Vein endothelial cell (primary cell): ENCODE data around the gene CREBRF. TPM values are rescaled to one million over a fixed set of nuclear protein-coding genes. Genes with fewer than 3 reads are reported as not detected.
A peak's percentile ranks its signal among the peaks of the same experiment; 100 is the strongest.

ENCODE experiments used
- small RNA-seq: library from RNA; depleted of rRNA; stranded (forward); fragments of <200 nt; gene quantifications from one replicate; pipeline ENCODE3, GENCODE V24; 2012
- total RNA-seq: library from RNA; depleted of rRNA; stranded (reverse); fragments of >200 nt; gene quantifications from 2 replicates; pipeline ENCODE4 v1.2.3, GENCODE V29; 2012

The CREBRF gene, protein sequence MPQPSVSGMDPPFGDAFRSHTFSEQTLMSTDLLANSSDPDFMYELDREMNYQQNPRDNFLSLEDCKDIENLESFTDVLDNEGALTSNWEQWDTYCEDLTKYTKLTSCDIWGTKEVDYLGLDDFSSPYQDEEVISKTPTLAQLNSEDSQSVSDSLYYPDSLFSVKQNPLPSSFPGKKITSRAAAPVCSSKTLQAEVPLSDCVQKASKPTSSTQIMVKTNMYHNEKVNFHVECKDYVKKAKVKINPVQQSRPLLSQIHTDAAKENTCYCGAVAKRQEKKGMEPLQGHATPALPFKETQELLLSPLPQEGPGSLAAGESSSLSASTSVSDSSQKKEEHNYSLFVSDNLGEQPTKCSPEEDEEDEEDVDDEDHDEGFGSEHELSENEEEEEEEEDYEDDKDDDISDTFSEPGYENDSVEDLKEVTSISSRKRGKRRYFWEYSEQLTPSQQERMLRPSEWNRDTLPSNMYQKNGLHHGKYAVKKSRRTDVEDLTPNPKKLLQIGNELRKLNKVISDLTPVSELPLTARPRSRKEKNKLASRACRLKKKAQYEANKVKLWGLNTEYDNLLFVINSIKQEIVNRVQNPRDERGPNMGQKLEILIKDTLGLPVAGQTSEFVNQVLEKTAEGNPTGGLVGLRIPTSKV
- total RNA-seq: 14.0 and 16.4 TPM in 2 replicates

DNA sequence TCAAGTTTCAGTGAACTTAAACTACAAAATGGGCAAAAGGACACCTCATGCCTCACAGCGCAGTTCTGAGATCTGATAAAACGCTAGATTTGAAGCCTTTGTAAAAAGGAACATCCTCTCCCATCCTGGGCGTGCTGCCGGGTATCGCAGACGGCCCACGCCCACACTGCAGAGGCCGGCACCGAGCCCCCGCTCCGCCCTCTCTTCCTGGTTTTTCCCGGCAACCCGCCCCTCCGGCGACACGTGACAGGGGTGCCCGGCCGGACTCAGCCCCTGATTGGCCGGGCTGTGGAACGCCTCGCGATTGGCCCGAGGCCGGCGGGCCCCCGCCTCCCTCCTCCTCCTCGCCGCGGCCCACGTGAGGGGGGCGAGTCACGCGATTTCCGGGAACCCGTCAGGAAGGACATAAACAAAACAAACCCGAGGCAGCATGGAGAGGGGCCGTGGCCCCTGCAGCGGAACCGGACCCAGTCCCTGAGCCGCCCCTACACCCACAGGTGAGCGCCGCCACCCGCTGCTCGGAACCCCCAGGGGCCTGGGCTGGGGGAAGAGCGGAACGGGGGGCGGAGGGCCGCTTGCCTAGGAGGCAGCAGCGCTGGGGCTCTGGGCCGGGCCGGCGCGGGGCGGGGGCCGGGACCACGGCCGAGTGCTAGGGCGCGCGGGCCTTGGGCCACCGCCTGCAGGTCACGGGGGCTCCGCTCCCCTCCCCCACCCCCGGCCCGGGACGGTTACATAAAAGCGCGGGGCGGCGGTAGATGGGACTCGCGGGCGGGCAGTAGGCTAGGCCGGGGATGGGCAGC is at the start of gene CREBRF:
TSS of gene CREBRF (plus strand) at position 370 of the 800 bp plus-strand sequence. CDS start 24,424 bp downstream, outside the sequence.

DNA sequence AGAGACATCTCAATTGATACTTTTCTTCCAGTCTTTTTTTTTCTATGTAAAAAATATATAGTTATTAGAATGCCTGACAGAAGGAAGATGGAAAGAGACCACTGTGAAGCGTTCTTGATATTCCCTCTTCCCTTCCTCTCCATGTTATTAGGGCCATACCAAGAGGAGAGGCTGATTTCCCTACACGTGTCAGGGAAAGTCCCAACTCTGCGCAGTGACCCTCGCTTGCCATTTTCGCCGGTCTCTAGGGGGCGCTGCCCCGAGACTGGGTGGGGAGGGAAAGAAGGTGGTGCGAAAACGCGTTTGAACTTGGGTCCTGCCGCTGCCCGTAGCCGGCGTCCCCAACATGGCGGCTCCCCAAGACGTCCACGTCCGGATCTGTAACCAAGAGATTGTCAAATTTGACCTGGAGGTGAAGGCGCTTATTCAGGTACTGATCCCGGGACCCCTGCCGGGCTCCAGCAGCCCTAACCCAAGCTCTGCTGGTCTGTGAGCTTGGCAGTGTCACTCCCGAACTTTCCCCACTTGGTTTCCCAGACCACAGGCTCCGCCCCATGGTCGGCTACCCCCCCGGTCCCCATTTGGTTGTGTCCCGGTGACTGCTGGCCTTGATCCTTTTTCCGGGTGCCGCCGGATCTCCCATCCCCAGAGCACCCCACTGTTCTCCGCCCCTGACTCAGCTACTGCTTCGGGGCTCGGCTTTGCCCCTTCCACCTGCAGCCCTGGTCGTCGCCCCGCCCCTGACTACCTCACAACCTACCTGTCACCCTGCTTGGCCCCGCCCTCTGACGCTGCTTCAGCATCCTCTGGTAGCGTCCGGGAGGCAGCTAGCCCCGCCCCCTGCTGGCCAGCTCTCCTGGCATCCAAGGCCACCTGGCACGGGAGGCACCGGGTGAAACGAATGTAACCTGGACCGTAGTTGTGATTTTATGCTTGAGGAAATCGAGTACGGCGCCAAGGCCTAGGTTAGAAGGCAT is 88.3 kb downstream of the CREBRF start, which contains the start of gene BNIP1:
TSS of gene BNIP1 (plus strand) at position 332 of the 977 bp plus-strand sequence. CDS start at position 347, 15 bp downstream.

Small RNA genes lying within 50 kb of the gene (small RNA-seq; reads per million reads assigned to genes)
- not detected for gene RF00019
- gene SNORA74B: 1,856 reads per million, percentile 100 among the genes with 10 or more reads in this experiment

Other genes with a start within 250 kb of the CREBRF start
- 139 and 148 TPM in 2 replicates for gene ERGIC1, start 222.1 kb upstream of the CREBRF start, total RNA-seq
- 38.9 and 42.9 TPM in 2 replicates for gene RPL26L1, start 96.9 kb upstream of the CREBRF start, total RNA-seq
- gene ATP6V0E1, start 72.6 kb upstream of the CREBRF start, total RNA-seq: 162 and 172 TPM in 2 replicates
- gene BNIP1, start 88.2 kb downstream of the CREBRF start, total RNA-seq: 18.8 and 20.9 TPM in 2 replicates
- gene NKX2-5, start 178.9 kb downstream of the CREBRF start, total RNA-seq: 0.65 TPM in 1 of 2 replicates, not detected in the other